ENCODE results near the gene AVEN. TPM values are rescaled to one million over a fixed set of nuclear protein-coding genes. Genes with fewer than 3 reads are reported as not detected.

Gene AVEN
- total and polyA plus RNA-seq, 8 donors = 11.3 to 16.9 (median 15.1) TPM

DNA sequence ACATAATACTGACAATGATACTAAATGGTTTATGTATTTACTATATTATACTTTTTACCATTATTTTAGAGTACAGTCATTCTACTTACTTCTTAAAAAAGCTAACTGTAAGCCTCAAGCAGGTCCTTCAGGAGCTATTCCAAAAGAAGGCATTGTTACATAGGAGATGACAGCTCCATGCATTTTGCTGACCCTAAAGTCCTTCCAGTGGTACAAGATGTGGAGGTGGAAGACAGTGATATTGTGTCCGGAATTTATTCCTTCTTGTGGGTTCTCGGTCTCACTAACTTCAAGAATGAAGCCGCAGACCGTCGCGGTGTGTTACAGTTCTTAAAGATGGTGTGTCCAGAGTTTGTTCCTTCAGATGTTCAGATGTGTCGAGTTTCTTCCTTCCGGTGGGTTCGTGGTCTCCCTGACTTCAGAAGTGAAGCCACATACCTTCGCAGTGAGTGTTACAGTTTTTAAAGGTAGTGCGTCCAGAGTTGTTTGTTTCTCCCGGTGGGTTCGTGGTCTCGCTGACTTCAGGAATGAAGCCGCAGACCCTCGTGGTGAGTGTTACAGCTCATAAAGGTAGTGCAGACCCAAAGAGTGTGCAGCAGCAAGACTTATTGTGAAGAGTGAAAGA, 20.9 kb downstream of the AVEN start:
- peaks cover 0 to 3% of the 10 kb centered on the region in 2 donors for H3K9me3 ChIP-seq
- DNase-seq (no peak), ATAC-seq (no peak)
- H3K4me1 ChIP-seq = no peaks in the 10 kb centered on the region
- H3K27ac ChIP-seq = no peak overlapping the region
- no peaks in the 10 kb centered on the region for H3K27me3 ChIP-seq
- intact Hi-C loops (cut with DNase I) = no loop called here
- H3K36me3 ChIP-seq = no peaks in the 10 kb centered on the region
- H3K4me3 ChIP-seq = no peak overlapping the region
- TF ChIP-seq, protein P1, sequence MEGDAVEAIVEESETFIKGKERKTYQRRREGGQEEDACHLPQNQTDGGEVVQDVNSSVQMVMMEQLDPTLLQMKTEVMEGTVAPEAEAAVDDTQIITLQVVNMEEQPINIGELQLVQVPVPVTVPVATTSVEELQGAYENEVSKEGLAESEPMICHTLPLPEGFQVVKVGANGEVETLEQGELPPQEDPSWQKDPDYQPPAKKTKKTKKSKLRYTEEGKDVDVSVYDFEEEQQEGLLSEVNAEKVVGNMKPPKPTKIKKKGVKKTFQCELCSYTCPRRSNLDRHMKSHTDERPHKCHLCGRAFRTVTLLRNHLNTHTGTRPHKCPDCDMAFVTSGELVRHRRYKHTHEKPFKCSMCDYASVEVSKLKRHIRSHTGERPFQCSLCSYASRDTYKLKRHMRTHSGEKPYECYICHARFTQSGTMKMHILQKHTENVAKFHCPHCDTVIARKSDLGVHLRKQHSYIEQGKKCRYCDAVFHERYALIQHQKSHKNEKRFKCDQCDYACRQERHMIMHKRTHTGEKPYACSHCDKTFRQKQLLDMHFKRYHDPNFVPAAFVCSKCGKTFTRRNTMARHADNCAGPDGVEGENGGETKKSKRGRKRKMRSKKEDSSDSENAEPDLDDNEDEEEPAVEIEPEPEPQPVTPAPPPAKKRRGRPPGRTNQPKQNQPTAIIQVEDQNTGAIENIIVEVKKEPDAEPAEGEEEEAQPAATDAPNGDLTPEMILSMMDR (IDR thresholded peaks at IDR 0.05) = no peak

DNA sequence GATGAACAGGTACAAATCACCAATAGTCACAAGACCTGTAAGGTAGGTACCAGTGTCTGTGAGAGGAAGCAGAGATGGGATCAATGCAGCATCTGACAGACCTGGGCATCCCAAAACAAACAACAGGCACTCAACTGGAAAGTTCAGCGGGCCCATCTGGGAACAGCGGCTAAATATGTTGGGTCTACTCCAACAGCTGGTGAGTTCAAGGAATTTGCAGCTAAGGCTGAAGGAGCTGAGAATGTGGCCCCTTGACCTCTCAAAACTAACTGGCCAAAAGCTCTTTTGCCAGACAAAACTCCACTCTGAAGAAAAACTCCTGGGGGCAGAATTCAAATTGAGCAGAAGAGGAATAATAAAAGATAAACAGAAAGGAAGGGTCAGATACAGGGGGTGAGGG, 24.4 kb downstream of the AVEN start:
- Histone ChIP-seq H3K9me3 (peaks cover 0 to 3% of the 10 kb centered on the region in 2 donors), H3K4me3 (no peak overlapping the region), H3K4me1 (no peaks in the 10 kb centered on the region), H3K27ac (no peak overlapping the region), H3K27me3 (no peaks in the 10 kb centered on the region), H3K36me3 (no peaks in the 10 kb centered on the region)
- DNase-seq = no peak
- TF ChIP-seq, protein P1 (IDR thresholded peaks at IDR 0.05) = no peak
- intact Hi-C loops (cut with DNase I) = no loop called here
- ATAC-seq = no peak

DNA sequence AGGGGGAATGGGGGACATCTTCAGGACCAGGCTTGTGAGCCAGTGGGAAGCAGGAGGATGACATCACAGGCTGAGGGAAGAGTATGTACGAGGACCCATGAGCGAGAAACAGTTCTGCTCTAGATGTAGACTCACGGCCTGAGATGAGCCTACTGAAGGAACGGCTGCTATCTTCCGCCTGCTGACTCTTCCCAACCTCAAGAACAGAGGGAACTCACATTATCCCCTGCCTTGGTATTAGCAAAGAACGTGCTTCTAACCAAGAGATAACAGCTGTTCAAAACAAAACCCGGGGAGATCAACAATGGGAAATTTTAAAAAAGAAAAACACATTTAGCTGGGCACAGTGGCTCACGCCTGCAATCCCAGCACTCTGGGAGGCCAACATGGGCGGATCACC, 25.3 kb downstream of the AVEN start:
- Histone ChIP-seq H3K9me3 (peaks cover 0 to under 1% of the 10 kb centered on the region in 2 donors), H3K4me3 (no peak overlapping the region), H3K27me3 (no peaks in the 10 kb centered on the region), H3K4me1 (no peaks in the 10 kb centered on the region), H3K27ac (no peak overlapping the region), H3K36me3 (no peaks in the 10 kb centered on the region)
- intact Hi-C loops (cut with DNase I) = no loop called here
- TF ChIP-seq, protein P1 (IDR thresholded peaks at IDR 0.05) = no peak
- DNase-seq (no peak), ATAC-seq (no peak)

DNA sequence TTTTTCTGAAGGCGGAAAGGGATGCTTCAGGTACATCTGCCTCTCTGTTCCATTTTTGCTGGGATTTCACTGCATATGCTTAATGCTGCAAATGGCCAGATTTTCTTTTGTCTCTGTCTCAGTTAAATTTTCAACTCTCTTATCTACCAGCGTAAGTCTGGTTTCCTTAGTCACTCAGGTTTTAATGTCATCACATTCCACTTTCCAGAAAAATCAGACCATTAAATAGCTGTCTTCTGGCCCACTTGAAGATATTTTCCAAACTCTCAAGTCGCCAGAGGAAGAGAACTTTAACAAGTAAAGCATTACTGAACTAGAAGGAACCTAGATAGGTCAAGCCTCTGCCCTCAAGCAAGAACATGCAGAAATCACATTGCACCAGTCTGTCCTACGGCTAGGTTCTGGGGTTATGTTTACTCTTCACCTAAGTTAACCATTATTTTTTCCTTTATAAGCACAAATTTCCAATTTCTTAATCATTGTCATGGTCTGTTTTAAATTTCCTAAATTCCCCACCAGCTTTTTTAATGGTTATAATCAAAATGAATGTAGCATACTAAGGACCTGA, 26.5 kb downstream of the AVEN start:
- H3K27ac ChIP-seq = no peak overlapping the region
- H3K4me1 ChIP-seq = no peaks in the 10 kb centered on the region
- no peak for DNase-seq
- no peak overlapping the region for H3K4me3 ChIP-seq
- intact Hi-C loops (cut with DNase I) = no loop called here
- H3K36me3 ChIP-seq = no peaks in the 10 kb centered on the region
- TF ChIP-seq, protein P1 (IDR thresholded peaks at IDR 0.05) = no peak
- H3K9me3 ChIP-seq = no peaks in the 10 kb centered on the region
- ATAC-seq = no peak
- no peaks in the 10 kb centered on the region for H3K27me3 ChIP-seq

DNA sequence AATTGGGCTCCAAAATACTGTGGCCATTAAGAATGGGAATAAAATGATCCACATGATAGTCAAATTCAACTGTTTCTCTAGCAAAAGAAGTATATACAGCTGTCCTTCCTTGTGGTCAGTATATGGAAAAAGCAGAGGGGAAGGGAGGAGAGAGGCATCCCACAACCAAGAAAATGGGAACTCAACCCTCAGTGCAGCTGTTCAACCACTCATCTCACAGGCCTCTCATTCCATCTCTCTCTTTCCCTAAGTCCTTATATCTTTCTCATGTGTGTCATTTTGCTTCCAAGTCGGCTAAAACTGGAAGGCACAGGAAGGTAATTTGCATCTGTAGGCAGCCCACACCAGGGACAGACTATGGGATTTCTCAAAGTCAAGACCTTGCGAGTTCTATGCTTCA, 27.5 kb downstream of the AVEN start:
- no peak overlapping the region for H3K4me3 ChIP-seq
- H3K36me3 ChIP-seq = no peaks in the 10 kb centered on the region
- ATAC-seq (no peak), DNase-seq (no peak)
- no peaks in the 10 kb centered on the region for H3K4me1 ChIP-seq
- TF ChIP-seq, protein P1 (IDR thresholded peaks at IDR 0.05) = no peak
- intact Hi-C loops (cut with DNase I) = no loop called here
- H3K9me3 ChIP-seq = no peaks in the 10 kb centered on the region
- no peaks in the 10 kb centered on the region for H3K27me3 ChIP-seq
- H3K27ac ChIP-seq = no peak overlapping the region

Measured in left lung (tissue), 10 donors.